Activated CD4-positive, alpha-beta T cell treated with anti-CD3 and anti-CD28 coated beads, Interleukin-2, amount 50 U/mL, for 24 hours (primary cell): ENCODE measurements around the gene FABP3.

Experiments
- DNase-seq, 2 donors: peaks; one replicate each; pipeline ENCODE4 v3.0.0-alpha.2; 2020; ENCODE audit warnings: low read depth in 1 of 2, low spot score in 1 of 2

The FABP3 gene

DNA sequence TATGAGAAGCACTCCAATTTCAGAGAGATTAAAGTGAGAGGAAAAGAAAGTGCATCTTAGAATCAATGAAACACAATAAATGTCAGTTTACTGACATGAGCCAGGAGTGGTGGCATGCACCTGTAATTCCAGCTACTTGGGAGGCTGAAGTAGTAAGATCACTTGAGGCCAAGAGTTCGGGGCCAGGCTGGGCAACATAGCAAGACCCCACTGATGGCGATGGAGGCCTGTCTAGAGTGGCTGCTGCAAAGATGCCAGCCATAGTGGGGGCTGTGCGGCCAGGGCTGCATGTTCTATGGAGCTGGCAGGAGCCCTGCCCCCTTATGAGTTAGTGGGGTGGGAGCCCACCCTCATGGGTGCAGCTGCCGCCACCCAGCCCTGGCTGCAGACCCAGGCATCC is 48.8 kb downstream of the FABP3 start:
- DNase-seq, result no peak

- no peak for DNase-seq
Measured at GRCh38 chr1:31318146-31318545, 54.7 kb downstream of the FABP3 start.

DNA sequence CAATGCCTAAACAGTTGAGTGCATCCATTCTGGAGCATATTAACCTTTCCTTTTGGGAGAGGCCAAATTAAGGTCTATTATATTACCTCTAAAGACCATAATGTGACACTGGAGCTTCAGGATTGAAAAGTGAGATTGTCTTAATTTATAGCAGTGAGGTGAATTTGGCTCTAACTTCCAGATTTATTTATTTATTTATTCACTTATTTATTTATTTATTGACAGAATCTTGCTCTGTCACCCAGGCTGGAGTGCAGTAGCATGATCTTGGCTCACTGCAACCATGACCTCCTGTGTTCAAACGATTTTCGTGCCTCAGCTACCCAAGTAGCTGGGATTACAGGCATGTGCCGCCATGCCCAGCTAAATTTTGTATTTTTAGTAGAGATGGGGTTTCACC is 57.0 kb downstream of the FABP3 start:
- DNase-seq, result no peak
